GM19455 (cell line): ENCODE data around the gene PCDHB3.
"Not testable (repeated sequence)": the region's sequence is repeated elsewhere in the genome, so short reads cannot be mapped to it uniquely, and the experiment has no call there.

Source experiments
- ATAC-seq: cut with Tn5 transposase; IDR thresholded peaks from one replicate; pipeline ENCODE4 v1.9.1; 2021; ENCODE audit not compliant: unreplicated experiment

Gene PCDHB3

GRCh38 chr5:141100243-141100805 lies at the start of gene PCDHB3:
PCDHB3 (plus strand) TSS chr5:141100473; CDS start chr5:141100650, 177 bp downstream.
- no peak for ATAC-seq

DNA sequence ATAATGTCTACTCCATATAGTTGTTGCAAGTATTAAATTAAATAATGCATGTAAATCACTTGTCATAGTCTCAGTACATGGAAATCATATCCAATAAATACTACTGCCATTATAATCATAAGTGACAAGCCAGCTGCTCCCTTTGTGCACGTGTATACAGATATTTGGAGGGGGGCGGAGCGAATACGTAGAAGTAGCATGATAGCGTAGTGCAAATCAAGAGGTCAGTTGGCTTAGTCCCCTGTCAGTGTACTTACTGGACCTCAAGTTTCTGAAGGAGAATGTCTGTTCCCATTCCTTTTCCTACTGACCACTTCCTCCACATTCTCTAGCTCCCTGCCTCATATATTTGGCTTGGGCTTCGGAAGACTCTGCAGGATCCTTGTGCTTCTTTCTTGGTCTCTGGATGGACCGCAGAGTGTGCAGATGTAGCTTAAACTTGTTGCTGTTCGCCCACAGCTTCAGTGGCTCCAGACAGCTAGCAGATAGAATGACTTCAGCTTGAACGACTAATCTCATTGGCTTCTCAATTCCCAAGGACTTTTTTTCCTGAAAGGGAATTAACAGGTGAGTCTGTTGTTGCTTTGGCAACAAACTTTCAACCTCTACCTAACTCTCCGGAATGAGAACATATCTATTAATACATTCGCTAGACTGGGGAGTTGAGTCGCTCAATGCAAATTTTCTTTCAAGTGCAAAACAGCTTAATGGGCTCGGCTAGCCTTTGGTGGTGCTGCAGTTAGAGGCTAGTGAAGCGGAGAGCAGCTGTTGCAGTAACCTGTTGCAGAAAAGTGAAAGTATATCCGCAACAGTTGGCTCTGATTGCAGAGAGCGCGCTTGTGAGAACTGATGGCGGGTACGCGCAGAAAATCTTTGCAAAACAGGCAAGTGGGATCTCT lies 49.4 kb upstream of the PCDHB3 start, which contains the start of gene PCDHB1:
Gene PCDHB1, plus strand, starts transcription at position 753 of the 899 bp plus-strand sequence. Its CDS starts 97 bp downstream, at position 850.
- no peak for ATAC-seq

GRCh38 chr5:141051521-141051866 lies 48.8 kb upstream of the PCDHB3 start:
- ATAC-seq, result no peak

GRCh38 chr5:141077826-141078225 lies 22.4 kb upstream of the PCDHB3 start:
- no peak for ATAC-seq

DNA sequence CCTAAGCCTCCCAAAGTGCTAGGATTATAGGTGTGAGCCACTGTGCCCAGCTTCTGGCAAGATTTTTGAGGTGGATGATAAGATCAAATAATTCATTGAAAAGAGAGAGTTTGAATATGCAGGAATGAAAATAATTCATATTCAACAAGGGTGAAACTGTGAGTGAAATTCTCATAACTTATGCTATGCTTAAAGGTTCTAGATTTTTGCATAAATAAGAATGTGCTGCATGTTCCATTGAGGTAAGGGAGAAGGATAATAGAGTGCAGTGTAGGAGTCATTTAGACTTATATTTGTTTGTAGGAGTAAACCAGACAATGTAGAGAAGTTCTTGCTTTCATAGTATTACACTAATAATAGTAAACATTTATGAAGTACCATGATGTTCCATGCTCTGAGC lies 18.0 kb upstream of the PCDHB3 start:
- ATAC-seq, result no peak

DNA sequence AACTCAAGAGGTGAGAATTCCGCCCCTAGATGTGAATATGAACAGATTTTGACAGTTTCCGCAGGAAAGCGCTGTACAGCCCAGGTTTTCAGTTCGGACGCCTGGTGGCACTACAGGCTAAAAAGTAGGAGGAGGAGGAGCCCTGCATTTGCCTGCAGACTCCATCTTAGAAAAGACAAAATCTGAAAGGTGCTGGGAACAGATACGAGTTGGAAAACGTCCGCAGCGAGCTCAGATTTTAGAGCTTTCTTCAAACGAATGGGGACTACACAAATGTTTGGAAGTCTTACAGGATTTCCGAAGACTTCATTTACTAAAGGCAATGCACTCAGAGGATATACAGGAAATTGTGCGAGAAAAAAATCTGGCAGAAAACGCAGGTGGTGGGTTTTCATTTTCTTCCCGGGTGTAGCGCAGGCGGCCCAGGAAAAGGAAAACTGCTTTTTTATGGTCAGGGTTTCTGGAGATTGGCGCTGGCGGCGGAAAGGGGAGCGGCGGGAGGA lies 15.7 kb upstream of the PCDHB3 start:
- ATAC-seq, result no peak

DNA sequence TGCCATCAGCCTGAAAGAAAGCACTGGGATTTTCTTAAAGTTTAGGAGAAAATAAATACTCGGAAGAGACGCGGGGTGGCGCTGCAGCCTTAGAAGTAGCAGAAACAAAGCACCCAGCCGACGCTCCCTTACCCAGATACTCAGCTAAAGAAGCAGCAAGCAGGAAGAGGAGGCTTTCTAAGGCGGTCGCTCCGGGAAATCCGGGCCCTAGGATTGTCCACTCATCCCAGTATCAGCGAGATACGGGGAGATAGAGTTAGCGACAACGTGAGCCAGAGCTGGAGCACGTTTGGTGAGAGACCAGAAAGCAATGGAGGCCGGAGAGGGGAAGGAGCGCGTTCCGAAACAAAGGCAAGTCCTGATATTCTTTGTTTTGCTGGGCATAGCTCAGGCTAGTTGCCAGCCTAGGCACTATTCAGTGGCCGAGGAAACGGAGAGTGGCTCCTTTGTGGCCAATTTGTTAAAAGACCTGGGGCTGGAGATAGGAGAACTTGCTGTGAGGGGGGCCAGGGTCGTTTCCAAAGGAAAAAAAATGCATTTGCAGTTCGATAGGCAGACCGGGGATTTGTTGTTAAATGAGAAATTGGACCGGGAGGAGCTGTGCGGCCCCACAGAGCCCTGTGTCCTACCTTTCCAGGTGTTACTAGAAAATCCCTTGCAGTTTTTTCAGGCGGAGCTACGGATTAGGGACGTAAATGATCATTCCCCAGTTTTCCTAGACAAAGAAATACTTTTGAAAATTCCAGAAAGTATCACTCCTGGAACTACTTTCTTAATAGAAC lies 5.6 kb upstream of the PCDHB3 start, which contains the start of gene PCDHB2:
Gene PCDHB2, plus strand, starts transcription at position 135 of the 782 bp plus-strand sequence. Its CDS starts 176 bp downstream, at position 311.
- ATAC-seq, result no peak

DNA sequence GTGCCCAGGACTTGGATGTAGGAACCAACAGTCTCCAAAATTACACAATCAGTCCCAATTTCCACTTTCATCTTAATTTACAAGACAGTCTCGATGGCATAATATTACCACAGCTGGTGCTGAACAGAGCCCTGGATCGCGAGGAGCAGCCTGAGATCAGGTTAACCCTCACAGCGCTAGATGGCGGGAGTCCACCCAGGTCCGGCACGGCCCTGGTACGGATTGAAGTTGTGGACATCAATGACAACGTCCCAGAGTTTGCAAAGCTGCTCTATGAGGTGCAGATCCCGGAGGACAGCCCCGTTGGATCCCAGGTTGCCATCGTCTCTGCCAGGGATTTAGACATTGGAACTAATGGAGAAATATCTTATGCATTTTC lies 5.0 kb upstream of the PCDHB3 start:
- ATAC-seq, result no peak

- ATAC-seq, result not testable (repeated sequence)
These were observed 4.1 kb upstream of the PCDHB3 start for GRCh38 chr5:141096181-141096580.

DNA sequence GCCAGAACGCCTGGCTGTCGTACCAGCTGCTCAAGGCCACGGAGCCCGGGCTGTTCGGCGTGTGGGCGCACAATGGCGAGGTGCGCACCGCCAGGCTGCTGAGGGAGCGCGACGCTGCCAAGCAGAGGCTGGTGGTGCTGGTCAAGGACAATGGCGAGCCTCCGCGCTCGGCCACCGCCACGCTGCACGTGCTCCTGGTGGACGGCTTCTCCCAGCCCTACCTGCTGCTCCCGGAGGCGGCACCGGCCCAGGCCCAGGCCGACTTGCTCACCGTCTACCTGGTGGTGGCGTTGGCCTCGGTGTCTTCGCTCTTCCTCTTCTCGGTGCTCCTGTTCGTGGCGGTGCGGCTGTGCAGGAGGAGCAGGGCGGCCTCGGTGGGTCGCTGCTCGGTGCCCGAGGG lies 3.7 kb upstream of the PCDHB3 start:
- not testable (repeated sequence) for ATAC-seq

GRCh38 chr5:141101059-141101458 lies 786 bp downstream of the PCDHB3 start:
- no peak for ATAC-seq

DNA sequence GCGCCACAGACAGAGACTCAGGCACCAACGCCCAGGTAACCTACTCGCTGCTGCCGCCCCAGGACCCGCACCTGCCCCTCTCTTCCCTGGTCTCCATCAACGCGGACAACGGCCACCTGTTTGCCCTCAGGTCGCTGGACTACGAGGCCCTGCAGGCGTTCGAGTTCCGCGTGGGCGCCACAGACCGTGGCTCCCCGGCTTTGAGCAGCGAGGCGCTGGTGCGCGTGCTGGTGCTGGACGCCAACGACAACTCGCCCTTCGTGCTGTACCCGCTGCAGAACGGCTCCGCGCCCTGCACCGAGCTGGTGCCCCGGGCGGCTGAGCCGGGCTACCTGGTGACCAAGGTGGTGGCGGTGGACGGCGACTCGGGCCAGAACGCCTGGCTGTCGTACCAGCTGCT lies 1.8 kb downstream of the PCDHB3 start:
- not testable (repeated sequence) for ATAC-seq

DNA sequence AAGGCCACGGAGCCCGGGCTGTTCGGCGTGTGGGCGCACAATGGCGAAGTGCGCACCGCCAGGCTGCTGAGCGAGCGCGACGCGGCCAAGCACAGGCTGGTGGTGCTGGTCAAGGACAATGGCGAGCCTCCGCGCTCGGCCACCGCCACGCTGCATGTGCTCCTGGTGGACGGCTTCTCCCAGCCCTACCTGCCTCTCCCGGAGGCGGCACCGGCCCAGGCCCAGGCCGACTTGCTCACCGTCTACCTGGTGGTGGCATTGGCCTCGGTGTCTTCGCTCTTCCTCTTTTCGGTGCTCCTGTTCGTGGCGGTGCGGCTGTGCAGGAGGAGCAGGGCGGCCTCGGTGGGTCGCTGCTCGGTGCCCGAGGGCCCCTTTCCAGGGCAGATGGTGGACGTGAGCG lies 2.2 kb downstream of the PCDHB3 start:
- ATAC-seq, result not testable (repeated sequence)

- no peak for ATAC-seq
These were observed 5.1 kb downstream of the PCDHB3 start for GRCh38 chr5:141105350-141105749.

DNA sequence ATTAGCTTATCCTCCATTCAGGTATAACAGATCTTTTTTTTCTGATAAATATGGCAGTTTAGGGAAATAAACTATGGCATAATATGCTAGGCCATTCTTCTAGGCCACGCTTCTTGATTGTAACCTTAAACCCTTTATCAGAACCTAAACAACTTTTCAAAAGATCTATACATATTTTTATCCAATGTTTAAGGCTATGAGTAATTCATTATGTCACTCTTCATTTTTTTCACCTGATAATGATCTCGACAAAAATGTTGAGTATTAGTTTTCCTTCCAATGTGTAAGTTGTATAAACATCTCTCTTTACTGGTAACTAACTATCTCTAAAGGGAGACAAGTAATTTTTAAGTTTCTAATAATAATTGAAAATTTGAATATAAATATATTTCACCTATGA lies 19.0 kb downstream of the PCDHB3 start:
- ATAC-seq, result no peak

DNA sequence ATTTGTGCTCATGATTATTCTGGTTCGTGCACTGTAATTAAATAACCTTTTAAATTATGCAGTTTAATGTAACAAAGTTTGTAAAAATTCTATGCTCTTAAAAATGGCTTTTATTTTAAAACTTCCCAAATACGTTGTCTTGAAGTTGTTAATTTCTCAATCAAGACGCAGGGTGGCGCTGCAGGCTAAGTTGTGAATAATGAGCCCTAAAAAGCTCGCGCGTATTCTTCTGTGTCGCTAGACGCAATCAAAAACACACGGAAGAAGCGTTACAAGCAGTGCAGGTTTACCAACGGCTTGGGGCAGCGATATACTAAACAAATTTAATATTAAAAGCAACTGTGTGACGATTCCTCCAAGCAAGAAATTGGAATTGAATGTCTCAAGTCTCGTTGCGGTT lies 21.3 kb downstream of the PCDHB3 start, which contains the start of gene PCDHB4:
Gene PCDHB4, plus strand, starts transcription at position 256 of the 400 bp plus-strand sequence. CDS start 181 bp downstream, outside the sequence.
- no peak for ATAC-seq

DNA sequence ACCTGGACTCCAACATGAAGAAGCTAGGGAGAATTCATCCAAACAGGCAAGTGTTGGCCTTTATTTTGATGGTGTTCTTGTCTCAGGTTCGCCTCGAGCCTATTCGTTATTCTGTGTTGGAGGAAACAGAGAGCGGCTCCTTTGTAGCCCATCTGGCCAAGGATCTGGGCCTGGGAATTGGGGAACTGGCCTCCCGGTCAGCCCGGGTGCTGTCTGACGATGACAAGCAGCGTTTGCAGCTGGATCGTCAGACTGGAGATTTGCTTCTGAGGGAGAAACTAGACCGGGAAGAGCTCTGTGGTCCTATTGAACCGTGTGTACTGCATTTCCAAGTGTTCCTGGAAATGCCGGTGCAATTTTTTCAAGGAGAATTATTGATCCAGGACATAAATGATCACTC lies 21.7 kb downstream of the PCDHB3 start:
- ATAC-seq, result no peak

DNA sequence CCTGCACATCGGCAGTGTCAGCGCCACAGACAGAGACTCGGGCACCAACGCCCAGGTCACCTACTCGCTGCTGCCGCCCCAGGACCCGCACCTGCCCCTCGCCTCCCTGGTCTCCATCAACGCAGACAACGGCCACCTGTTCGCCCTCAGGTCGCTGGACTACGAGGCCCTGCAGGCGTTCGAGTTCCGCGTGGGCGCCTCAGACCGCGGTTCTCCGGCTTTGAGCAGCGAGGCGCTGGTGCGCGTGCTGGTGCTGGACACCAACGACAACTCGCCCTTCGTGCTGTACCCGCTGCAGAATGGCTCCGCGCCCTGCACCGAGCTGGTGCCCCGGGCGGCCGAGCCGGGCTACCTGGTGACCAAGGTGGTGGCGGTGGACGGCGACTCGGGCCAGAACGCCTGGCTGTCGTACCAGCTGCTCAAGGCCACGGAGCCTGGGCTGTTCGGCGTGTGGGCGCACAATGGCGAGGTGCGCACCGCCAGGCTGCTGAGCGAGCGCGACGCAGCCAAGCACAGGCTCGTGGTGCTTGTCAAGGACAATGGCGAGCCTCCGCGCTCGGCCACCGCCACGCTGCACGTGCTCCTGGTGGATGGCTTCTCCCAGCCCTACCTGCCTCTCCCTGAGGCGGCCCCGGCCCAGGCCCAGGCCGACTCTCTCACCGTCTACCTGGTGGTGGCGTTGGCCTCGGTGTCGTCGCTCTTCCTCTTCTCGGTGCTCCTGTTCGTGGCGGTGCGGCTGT lies 23.3 kb downstream of the PCDHB3 start:
- ATAC-seq, result not testable (repeated sequence)

- no peak for ATAC-seq
These were observed 27.0 kb downstream of the PCDHB3 start for GRCh38 chr5:141127305-141127704.

- ATAC-seq, result no peak
These were observed 34.9 kb downstream of the PCDHB3 start, which contains the start of gene PCDHB5 for GRCh38 chr5:141135030-141135717. PCDHB5 (plus strand) TSS chr5:141135206; CDS start chr5:141135435, 229 bp downstream.
